Left kidney (tissue), 2 donors: ENCODE data around the gene KRTCAP2. TPM values are rescaled to one million over a fixed set of nuclear protein-coding genes. Genes with fewer than 3 reads are reported as not detected.
A peak's percentile ranks its signal among the peaks of the same experiment; 100 is the strongest.

ENCODE experiments used
- DNase-seq: peaks from one replicate; pipeline ENCODE4 v3.0.0-alpha.2; 2013
- polyA plus RNA-seq: library from polyadenylated mRNA; unstranded; fragments of 120-200 nt; gene quantifications from one replicate; pipeline ENCODE4 v1.2.1, GENCODE V29; 2013; ENCODE audit not compliant: insufficient read length

Gene KRTCAP2
- polyA plus RNA-seq, 1 donor, result 134 TPM

DNA sequence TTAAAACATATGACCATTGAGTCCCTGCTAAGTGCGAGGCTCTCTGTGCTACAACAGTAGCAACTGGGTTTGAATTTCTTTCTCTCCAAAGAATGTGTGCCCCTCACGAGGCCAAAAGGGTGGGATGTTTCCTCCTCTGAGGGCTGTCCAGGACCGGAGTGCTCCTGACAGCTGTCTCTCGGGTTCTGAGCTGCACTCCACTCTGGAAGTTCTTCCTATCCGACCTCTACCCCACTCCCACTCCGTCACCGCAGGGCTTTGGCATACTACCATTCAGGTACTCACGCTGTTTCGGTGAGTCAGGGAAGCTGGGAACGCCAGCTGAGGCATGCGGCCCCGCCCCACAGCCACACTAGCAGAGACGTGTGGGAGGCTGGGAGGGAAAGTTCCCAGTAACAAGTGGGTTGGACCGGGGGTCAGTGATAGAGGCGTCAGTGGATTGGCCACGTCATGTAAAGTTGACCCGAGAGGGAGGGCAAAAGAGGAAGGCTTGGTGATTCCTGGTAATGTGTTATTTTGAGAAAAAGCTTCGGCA lies 38.2 kb downstream of the KRTCAP2 start:
- peak; percentile 77 for DNase-seq

DNA sequence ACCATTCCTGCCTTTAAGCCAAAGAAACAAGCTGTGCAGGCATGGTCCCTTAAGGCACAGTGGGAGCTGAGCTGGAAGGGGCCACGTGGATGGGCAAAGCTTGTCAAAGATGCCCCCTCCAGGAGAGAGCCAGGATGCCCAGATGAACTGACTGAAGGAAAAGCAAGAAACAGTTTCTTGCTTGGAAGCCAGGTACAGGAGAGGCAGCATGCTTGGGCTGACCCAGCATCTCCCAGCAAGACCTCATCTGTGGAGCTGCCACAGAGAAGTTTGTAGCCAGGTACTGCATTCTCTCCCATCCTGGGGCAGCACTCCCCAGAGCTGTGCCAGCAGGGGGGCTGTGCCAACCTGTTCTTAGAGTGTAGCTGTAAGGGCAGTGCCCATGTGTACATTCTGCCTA lies 38.8 kb downstream of the KRTCAP2 start:
- no peak for DNase-seq

DNA sequence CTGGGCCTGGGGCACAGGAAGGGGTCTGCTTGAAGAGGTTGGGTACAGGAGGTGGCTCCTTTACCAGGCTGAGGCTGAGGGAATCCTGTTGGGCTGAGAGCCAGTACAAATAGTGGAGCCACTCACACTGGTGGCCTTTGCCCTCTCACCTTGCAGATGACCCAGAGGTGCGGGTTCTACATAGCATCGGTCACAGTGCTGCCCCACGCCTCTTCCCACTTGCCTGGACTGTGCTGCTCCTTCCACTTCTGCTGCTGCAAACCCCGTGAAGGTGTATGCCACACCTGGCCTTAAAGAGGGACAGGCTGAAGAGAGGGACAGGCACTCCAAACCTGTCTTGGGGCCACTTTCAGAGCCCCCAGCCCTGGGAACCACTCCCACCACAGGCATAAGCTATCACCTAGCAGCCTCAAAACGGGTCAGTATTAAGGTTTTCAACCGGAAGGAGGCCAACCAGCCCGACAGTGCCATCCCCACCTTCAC lies 39.3 kb downstream of the KRTCAP2 start:
- no peak for DNase-seq

DNA sequence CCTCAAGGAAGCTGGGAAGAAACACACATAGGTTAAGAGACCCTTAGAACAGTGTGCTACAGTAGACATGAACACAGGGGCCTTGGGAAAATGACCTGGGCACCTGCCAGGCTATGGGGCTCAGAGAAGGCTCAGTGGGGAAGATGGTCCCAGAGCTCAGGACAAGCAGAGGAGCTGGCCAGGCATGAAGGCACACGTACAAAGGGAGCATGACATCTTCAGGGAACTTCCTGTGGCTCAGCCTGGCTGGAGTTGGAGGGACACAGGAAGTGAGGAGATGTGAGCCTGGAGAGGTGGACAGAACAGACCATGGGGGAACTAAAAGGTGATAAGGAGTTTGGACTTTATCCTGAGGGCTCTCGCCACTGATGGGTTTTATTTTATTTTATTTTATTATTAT lies 41.2 kb downstream of the KRTCAP2 start:
- no peak for DNase-seq

DNA sequence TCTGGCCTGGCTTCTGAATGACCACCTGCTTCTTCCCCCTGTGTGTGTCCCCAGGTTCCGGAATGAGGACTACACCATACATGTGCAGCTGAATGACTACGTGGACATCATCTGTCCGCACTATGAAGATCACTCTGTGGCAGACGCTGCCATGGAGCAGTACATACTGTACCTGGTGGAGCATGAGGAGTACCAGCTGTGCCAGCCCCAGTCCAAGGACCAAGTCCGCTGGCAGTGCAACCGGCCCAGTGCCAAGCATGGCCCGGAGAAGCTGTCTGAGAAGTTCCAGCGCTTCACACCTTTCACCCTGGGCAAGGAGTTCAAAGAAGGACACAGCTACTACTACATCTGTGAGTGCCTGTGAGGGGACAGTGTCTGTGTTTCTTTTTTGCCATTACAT lies 41.8 kb downstream of the KRTCAP2 start:
- no peak for DNase-seq

DNA sequence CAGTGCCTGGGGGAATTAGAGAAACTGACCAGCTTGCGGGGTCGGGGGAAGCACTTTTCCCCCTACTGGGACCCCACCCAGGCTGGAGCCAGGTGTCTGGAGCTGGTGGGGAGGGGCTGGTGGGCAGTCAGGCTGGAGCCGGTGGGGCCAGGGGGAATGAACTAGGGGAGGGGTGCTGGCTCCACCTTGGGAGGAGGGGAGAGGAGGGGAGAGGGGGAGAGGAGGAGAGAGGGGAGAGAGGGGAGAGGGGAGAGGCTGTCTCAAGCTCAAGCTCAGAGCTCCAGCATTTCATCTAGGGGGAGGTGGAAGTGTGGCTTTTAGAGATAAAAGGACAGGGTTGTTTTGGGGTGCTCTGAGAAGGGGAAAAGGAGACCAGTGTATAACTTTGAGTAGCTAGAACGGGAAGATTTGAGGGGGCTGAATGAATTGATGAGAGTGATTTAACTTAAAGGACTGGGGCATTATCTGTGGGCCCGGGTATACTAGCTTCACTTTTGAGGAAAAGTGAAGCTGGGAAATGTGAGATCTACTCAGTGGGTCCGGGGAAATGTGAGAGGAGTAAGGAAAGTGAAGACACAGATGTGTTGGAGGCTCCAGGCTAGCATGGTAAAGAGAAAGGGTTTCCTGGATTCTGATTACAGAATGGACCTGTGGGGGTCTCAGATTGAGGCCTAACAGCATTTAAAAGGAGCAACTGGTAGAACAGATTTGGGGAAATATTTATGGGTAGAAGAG lies 42.7 kb downstream of the KRTCAP2 start:
- DNase-seq, result no peak

DNA sequence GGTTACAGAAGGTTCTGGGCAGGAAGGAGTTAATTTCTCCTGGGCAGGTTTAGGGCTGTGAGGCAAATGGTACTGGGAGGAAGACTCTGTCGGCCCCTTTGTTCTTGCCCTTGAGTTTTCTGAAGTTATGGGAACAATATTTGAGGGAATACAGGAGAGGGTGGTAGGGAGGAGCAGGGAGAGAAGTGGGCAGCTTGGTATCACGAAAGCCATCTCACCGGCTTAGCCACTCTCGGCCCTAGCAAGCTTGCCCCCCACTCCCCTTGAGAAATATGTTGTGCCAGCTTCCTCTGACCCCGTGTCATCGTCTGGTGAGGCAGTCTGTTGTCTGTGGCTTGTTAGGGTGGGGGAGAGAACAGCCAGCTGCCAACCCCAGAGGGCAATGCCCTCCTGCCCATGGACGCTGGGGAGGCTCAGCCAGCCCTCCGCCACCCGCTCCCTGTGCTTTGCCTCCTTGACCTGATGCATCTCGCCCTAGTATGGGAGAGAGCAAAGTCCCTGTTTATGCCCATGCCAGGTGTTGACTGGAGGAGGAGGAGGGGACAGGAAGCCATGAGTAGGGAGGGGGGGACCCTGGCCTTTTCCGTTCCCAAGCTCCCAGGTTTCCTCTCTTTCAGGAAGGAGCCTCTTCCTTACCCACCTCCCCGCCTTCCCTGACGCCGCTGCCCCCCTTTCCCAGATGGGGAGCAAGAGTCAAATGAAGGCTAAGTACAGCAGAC lies 44.2 kb downstream of the KRTCAP2 start:
- DNase-seq, result no peak

DNA sequence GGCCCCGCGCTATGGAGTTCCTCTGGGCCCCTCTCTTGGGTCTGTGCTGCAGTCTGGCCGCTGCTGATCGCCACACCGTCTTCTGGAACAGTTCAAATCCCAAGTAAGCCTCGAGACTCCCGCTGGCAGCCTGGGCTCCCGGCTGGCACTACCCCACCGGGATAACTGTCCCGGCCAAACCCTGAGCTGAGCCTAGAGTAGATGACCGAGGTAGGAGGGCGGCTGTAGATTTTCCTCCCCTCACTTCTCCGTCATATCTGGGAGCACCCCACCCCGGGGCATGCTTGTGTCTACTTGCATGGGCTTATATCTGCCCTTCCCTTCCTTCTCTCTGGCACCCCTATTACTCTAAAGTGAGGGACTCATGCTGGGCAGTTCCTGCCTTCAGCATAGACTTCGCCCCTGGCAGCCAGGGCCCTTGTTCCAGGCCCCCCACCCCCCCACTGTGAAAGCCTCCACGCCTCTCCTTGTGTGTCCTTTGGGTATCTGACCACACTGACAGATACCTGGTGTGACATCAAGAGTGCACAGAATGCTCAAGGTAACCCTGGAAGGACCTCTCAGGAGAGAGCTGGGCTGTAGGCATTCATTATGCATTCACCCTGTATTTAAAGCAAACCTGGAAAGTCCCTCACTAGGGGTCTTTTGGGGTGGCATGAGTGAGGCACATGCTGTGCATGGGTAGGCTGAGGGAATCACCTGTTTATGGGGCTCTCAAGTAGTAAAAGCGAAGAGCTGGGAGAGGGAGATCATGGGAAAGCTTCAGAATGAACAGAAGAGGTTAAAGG lies 44.9 kb downstream of the KRTCAP2 start:
- DNase-seq, result no peak

DNA sequence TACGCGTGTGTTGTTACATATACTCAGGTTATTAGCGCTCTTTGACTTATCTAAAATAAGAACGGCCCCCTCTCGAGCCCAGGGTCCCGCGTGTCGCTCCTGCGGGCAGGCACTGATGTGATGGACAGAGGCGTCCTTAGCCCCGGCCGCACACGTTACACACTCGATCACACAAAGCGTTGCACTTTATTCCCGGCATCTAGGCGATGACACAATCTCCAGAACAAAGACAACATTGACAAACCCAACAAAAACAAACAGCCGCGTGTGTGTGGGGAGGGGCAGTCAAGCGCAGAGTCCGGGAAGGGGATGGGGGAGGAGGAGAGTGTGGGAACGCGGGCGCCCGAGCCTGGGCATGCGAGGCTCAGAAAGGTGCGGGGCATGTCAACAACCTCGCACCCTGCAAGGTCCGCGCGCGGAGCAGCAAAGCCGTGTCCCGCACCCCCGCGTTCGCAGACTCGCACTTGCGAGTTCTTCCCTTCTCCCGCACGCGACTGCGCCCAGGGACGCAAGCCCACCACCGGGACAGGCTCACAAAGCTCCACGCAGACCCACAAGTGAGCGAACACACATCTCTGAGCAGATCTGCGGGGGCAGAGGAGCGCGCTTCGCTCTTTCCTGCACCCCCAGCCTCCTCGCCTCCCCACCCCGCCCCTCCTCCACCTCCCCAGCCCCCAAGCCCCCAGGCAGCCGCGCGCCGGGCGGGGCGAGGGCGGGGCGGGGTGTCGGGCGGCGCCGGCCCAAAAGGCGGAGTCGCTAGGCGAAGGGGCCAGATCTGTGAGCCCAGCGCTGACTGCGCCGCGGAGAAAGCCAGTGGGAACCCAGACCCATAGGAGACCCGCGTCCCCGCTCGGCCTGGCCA lies 45.8 kb downstream of the KRTCAP2 start, which contains the start of gene EFNA1:
TSS of gene EFNA1 (plus strand) at position 772 of the 862 bp plus-strand sequence. CDS start 102 bp downstream, outside the sequence.
- DNase-seq, result peak; percentile 55

DNA sequence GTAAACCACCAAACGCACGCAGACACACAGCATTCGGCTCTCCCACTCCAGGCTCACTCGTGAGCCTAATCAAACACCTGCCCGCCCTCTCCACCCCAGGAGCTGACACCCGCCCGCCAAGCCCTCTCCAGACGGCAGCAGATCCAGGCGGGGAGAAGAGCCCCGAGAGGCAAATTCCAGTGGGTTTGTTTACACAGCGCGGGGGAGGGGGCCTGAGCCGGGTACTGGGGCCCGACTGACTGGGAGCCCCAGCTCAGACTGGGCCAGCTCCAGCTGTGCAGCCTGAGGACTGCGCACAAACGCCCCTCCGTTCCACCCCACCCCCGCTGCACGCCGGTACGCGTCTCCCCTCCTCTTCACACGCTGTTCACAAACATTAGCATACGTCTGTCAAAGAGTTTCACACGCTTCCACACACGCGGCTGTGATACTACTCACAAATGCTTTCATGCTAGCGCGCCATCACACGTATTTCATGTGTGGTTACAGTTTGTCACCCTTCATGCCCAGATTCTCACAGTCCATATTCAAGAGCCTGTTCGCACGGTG lies 46.5 kb downstream of the KRTCAP2 start:
- DNase-seq, result no peak

DNA sequence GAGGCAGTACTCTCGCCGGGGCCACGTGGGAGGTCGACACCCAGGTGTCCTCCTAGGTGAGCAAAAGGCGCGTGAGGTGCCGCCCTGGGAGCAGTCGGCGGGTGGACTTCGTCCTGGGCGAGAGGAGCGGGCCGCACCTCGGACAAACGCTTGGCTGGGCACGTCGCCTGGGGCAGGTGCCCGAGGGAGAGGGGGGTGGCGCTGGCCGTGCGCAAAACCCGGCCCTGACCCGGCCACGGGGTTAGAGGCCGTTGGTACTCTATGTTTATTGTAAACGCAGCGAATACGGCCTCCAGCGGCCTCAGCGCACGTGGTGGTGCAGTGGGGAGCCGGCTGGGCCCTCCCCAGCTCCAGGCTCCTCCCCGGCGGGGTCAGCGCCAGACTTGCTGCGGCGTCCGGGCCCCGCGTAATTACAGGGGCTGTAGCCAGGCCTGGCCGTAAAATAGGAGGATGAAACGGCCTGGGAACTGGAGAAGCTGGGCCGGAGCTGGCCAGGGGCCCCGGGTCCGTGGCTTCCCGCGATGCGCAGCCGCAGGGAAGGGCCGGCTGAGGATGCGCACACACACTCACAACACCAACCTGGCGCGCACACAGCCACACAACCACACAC lies 47.1 kb downstream of the KRTCAP2 start:
- no peak for DNase-seq

DNA sequence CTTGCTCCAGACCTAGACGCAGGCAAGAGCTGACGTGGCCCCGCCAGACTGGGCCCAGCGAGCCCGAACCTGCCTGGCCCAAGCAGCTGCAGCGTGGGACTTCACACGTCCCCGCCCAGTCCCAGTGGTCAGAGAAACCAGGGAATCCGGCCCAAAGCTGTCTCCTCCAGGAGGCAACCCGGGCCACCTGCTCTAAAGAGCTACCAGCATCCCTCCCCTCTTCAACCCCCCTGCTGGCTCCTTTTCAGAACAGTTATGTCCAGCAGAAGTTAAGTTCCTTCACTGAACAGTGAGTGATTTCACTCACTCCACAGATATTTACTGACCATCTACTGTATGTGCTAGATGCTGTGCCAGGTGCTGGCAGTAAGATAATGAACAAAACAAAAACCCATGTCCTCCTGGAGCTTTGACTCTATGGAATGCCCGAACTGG lies 47.6 kb downstream of the KRTCAP2 start:
- DNase-seq, result no peak

DNA sequence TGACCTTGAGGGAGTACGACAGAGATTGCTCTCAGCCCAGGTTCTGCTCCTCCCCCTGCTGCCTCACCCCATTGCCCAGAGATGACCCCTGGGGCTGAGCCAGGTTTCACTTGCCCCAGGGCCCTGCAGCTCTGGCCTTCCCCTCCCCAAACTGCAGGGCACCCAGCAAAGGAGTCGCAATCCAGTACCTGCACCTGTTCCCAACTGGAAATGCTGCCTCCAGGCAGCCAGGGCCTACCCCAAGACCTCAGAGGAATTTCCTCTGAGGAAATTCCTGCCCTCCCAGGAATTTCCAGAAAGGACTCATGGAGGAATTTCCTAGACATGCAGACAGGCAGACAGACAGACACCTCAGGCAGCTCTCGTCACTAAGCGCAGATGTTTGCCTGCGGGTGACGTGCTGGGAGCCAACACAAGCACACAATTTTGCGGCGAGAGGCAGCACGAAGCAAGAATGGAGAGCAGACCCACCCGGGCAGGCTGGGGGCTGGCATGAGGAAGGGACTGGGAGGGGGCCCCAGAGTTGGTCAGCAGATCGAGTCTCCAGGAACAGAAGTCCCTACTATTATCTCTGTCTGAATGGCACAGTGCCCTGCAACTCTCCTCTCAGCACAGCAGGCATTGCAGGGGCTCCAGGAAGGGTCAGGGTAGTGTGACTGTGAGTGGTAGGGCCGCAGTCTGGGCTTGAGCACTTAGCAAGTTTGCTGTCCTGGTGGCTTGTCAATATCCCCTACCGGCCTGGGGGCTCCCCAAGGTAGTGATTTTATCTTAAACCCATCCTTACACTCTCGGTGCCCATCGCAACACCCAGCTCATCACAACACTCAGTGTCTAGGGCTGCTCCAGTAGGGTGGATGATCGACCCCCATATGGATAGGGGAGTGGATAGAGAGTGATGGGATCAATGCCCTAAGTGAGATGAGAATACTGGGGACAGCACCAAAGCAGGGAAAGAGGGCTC lies 48.3 kb downstream of the KRTCAP2 start:
- no peak for DNase-seq

DNA sequence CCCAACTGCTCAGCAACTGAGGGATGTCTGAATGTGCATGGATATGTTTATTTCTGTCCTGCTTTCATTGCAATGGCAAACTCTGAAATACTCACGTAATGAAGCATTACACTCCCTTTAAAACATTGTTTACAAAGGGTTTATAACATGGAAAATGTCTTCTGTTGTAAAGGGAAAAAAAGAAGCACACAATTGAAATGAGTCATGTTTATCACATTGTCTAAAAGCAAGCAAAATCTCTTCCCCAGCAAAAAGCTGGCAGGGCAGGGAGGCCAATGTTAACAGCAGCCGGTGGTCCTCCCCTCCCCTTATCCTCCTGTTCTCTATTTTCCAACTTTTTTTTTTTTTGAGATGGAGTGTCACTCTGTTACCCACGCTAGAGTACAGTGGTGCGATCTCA lies 49.3 kb downstream of the KRTCAP2 start:
- DNase-seq, result no peak

DNA sequence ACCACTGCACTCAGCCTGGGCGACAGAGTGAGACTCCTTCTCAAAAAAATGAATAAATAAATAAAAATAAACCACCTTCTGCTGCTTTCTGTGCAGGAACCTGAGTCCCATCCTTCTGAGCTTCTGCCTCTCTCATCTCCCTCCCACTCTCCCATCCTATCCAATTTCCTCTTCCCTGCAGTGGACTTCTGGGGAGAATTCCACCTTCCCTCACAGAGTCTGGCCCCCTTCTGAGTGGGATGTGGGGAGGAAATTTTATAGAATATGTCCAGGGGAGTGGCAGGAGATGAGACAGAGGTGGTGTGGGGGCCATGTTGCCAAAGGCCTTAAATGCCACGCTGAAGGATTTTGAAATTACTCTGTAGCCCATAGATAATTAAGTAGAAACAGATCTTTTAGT lies 50.8 kb downstream of the KRTCAP2 start:
- DNase-seq, result no peak

DNA sequence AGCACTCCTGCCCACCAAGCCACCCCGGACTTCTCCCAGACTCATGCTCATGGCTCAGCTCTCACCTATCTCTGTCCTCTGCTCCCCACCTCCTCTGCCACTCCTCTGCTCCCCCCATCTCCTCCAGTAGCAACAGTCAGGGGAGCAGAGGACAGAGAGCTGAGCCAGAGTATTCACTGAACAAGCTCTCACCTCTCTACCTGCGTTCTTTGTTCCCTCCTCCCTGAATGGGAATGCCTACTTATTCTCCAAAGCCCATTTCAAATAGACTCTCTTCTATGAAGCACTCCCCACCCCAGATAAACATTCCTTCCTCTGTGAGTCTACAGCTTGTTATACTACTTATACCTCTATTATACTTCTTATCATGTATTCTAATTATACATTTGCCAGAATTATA lies 51.9 kb downstream of the KRTCAP2 start:
- no peak for DNase-seq

DNA sequence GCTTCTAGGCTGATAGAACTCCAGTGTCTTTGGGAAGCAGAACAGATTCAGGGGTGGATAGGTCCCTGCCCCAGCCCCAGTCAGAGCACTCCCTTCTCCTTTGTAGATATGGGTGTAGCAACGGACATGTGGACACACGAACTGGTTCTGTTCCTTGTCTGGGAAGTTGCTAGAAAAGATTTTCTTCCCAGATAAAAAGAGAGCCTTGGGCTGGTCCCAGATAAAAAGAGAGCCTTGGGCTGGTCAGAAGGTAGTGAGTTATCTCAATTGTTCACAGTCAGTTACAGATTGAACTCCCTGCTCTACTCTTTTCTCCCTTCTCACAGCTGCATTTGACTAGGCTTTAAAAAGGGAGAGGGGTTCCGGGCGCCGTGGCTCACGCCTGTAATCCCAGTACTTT lies 52.9 kb downstream of the KRTCAP2 start:
- DNase-seq, result no peak
